Keratinocyte (primary cell): ENCODE data around the gene STUB1. TPM values are rescaled to one million over a fixed set of nuclear protein-coding genes. Genes with fewer than 3 reads are reported as not detected.
A peak's percentile ranks its signal among the peaks of the same experiment; 100 is the strongest.

ENCODE experiments used
- DNase-seq: peaks from one replicate; pipeline ENCODE4 v3.0.0-alpha.2; 2011; ENCODE audit warnings: low read depth, missing footprints, low spot score
- FAIRE-seq: peaks from 2 replicates; lab custom pipeline; 2011; peaks lifted over from hg19 to GRCh38; lab: Jason Lieb, UNC
- H2AFZ ChIP-seq: 2 replicates; pipeline ENCODE4 v1.6.0; 2012; ENCODE audit warnings: low read length, control low read depth, inconsistent platforms; ENCODE audit not compliant: control insufficient read depth
- H3K27ac ChIP-seq: 2 replicates; pipeline ENCODE4 v1.5.1; 2011; ENCODE audit warnings: low read length; ENCODE audit not compliant: control insufficient read depth, insufficient read depth
- H3K27me3 ChIP-seq: 3 replicates; pipeline ENCODE4 v1.6.0; 2011; ENCODE audit warnings: low read length; ENCODE audit not compliant: control insufficient read depth, insufficient read depth; ENCODE audit errors: extremely low read depth
- H3K36me3 ChIP-seq, 2 experiments: 2 replicates in 1 of 2; 3 replicates in 1 of 2; pipeline ENCODE4 v1.5.1; 2011; ENCODE audit warnings: low read length in 2 of 2, mild to moderate bottlenecking in 1 of 2; ENCODE audit not compliant: control insufficient read depth in 2 of 2, insufficient read depth in 2 of 2; ENCODE audit errors: extremely low read depth in 1 of 2
- H3K4me1 ChIP-seq: 3 replicates; pipeline ENCODE4 v1.5.1; 2011; ENCODE audit warnings: low read length; ENCODE audit not compliant: control insufficient read depth, insufficient read depth; ENCODE audit errors: extremely low read depth
- H3K4me2 ChIP-seq: 3 replicates; pipeline ENCODE4 v1.6.0; 2011; ENCODE audit warnings: low read depth, low read length; ENCODE audit not compliant: control insufficient read depth, insufficient read depth; ENCODE audit errors: extremely low read depth
- H3K4me3 ChIP-seq, 3 experiments: fragments of 200-600 bp in 1 of 3; sonication (generic) in 1 of 3; 2 replicates in 2 of 3; 3 replicates in 1 of 3; pipeline ENCODE4 v1.5.1; 2011 to 2016; ENCODE audit warnings: low read length in 3 of 3, mild to moderate bottlenecking in 3 of 3, control low read depth in 2 of 3, inconsistent platforms in 1 of 3, low read depth in 1 of 3, mixed read lengths in 1 of 3, mixed run types in 1 of 3, moderate library complexity in 1 of 3; ENCODE audit not compliant: control insufficient read depth in 2 of 3, insufficient read depth in 2 of 3; ENCODE audit errors: extremely low read depth in 1 of 3
- H3K79me2 ChIP-seq: 2 replicates; pipeline ENCODE4 v1.6.0; 2012; ENCODE audit warnings: low read length; ENCODE audit not compliant: control insufficient read depth, insufficient read depth
- H3K9ac ChIP-seq: 3 replicates; pipeline ENCODE4 v1.6.0; 2011; ENCODE audit warnings: low read length; ENCODE audit not compliant: control insufficient read depth, insufficient read depth; ENCODE audit errors: extremely low read depth
- H3K9me1 ChIP-seq: 3 replicates; pipeline ENCODE4 v1.6.0; 2011; ENCODE audit warnings: low read length; ENCODE audit not compliant: control insufficient read depth, insufficient read depth; ENCODE audit errors: extremely low read depth
- H3K9me3 ChIP-seq: 2 replicates; pipeline ENCODE4 v1.5.1; 2012; ENCODE audit warnings: low read depth, low read length; ENCODE audit not compliant: control insufficient read depth
- H4K20me1 ChIP-seq: 3 replicates; pipeline ENCODE4 v1.6.0; 2011; ENCODE audit warnings: low read length; ENCODE audit not compliant: control insufficient read depth, insufficient read depth; ENCODE audit errors: extremely low read depth
- CTCF ChIP-seq, 3 experiments: IDR thresholded peaks in 1 of 3; conservative IDR thresholded peaks in 1 of 3; optimal IDR thresholded peaks in 1 of 3; 2 replicates in 2 of 3; 3 replicates in 1 of 3; pipeline versions ENCODE3 to v1.5.1; 2011; ENCODE audit warnings: low read length in 3 of 3, mild to moderate bottlenecking in 3 of 3, moderate library complexity in 2 of 3, control low read depth in 1 of 3, inconsistent platforms in 1 of 3; ENCODE audit not compliant: insufficient read depth in 2 of 3; ENCODE audit errors: extremely low read depth in 1 of 3
- EZH2 ChIP-seq: IDR thresholded peaks from one replicate; pipeline ENCODE4 v1.6.1; 2012; ENCODE audit warnings: inconsistent platforms, mild to moderate bottlenecking, low read length, moderate library complexity
- dilution Hi-C: fragments of 300-500 bp; cut with MboI; formaldehyde crosslinking; loops from one replicate; pipeline ENCODE4 v1.7.0; 2020; ENCODE audit warnings: low sequenced_read_pairs; ENCODE audit not compliant: extremely low pct_ligation_motif_present
- polyA plus RNA-seq, 5 experiments: library from polyadenylated mRNA; depleted of rRNA in 3 of 5; stranded (reverse) in 3 of 5; stranded (forward) in 1 of 5; unstranded in 1 of 5; fragments of >200 nt; gene quantifications; 1 replicate in 1 of 5; 2 replicates in 3 of 5; 3 replicates in 1 of 5; pipeline versions ENCODE4 v1.2.1 to v1.2.3, GENCODE V29; 2011 to 2012; ENCODE audit warnings: missing spikeins in 2 of 5, low read depth in 1 of 5, low replicate concordance in 1 of 5

STUB1 gene
- polyA plus RNA-seq, 1 donor (not counting 4 experiments of a cell fraction or from before 2014, with no cell fraction given), result 124 TPM

DNA sequence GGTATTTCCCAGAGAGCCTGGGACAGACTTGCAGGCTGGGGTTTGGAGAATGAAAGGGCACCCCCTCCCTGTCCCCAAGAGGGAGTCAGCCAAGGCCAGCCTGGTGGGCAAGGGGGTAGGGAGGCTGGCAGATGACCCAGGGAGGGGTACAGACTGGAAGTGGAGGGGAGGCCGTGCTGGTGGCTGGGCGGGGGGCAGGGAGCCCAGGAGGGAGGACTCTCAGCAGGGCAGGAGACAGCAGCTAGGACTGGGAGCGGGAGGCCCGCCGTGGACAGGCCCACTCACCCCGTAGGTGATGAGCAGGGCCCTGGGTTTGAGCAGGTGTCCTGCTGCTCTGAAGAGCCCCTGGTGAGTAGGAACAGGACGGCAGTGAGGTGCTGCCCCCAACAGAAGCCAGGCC, 45.2 kb upstream of the STUB1 start:
- no peaks in the 10 kb centered on the region for H3K9me3 ChIP-seq
- H3K27me3 ChIP-seq, result no peaks in the 10 kb centered on the region
- FAIRE-seq (no peak), DNase-seq (no peak)
- peaks cover 8% of the 10 kb centered on the region for H3K4me1 ChIP-seq
- no peaks in the 10 kb centered on the region for H3K9me1 ChIP-seq
- peak overlapping the region; percentile 85 for H3K4me2 ChIP-seq
- H3K36me3 ChIP-seq, result peaks cover 2 to 10% of the 10 kb centered on the region in 2 experiments
- H3K4me3 ChIP-seq, result peak overlapping the region; percentile 74 to 85 (median 83)
- no peak overlapping the region for H3K27ac ChIP-seq
- no peak overlapping the region for H2AFZ ChIP-seq
- peaks cover 8% of the 10 kb centered on the region for H3K79me2 ChIP-seq
- H3K9ac ChIP-seq, result no peak overlapping the region
- no peak for TF ChIP-seq EZH2
- no peak for TF ChIP-seq CTCF (optimal IDR thresholded peaks at IDR 0.05 in 1 of 3, IDR thresholded peaks at IDR 0.05 in 1 of 3, conservative IDR thresholded peaks at IDR 0.05 in 1 of 3; ENCODE audit: extremely low read depth in 1 of 3, insufficient read depth in 2 of 3, low read length in 3 of 3)
- H4K20me1 ChIP-seq, result no peaks in the 10 kb centered on the region
- dilution Hi-C loops, result no loop called here

GRCh38 chr16:635573-636205, 44.5 kb upstream of the STUB1 start:
- Histone ChIP-seq H2AFZ (peak overlapping the region; percentile 90), H3K27ac (peak overlapping the region; percentile 90), H3K4me1 (peaks cover 8% of the 10 kb centered on the region), H3K9me3 (no peaks in the 10 kb centered on the region), H4K20me1 (no peaks in the 10 kb centered on the region), H3K9me1 (no peaks in the 10 kb centered on the region), H3K4me2 (peak overlapping the region; percentile 85), H3K79me2 (peaks cover 8% of the 10 kb centered on the region), H3K27me3 (no peaks in the 10 kb centered on the region), H3K4me3 (peak overlapping the region; percentile 74 to 85 (median 83)), H3K9ac (peak overlapping the region; percentile 85), H3K36me3 (peaks cover 2 to 10% of the 10 kb centered on the region in 2 experiments)
- FAIRE-seq (no peak), DNase-seq (no peak)
- dilution Hi-C loops, result no loop called here
- no peak for TF ChIP-seq EZH2
- no peak for TF ChIP-seq CTCF (optimal IDR thresholded peaks at IDR 0.05 in 1 of 3, IDR thresholded peaks at IDR 0.05 in 1 of 3, conservative IDR thresholded peaks at IDR 0.05 in 1 of 3; ENCODE audit: extremely low read depth in 1 of 3, insufficient read depth in 2 of 3, low read length in 3 of 3)
